Measurements from ENCODE around the gene NAV3. TPM values are rescaled to one million over a fixed set of nuclear protein-coding genes. Genes with fewer than 3 reads are reported as not detected.

NAV3 gene
- total RNA-seq, 2 donors from 2014 or later = 0.20 to 1.9 TPM

GRCh38 chr12:78187741-78188140 is 357.0 kb downstream of the NAV3 start:
- no peak overlapping the region for H3K27ac ChIP-seq (ENCODE audit: low read depth, low read length)
- H3K4me1 Mint-ChIP-seq = peaks cover 14% of the 10 kb centered on the region
- no peaks in the 10 kb centered on the region for H3K4me1 ChIP-seq (ENCODE audit: control insufficient read depth, insufficient read depth, low read length)
- H3K27me3 Mint-ChIP-seq (ENCODE audit: insufficient read depth) = no peaks in the 10 kb centered on the region
- no peaks in the 10 kb centered on the region for H3K9me3 ChIP-seq (ENCODE audit: control insufficient read depth, low read length)
- H3K27me3 ChIP-seq (ENCODE audit: control insufficient read depth, insufficient read depth, low read length, poor library complexity, severe bottlenecking) = no peaks in the 10 kb centered on the region
- H3K36me3 ChIP-seq (ENCODE audit: control insufficient read depth, insufficient read depth, low read length) = no peaks in the 10 kb centered on the region
- no peak for TF ChIP-seq CTCF (conservative IDR thresholded peaks at IDR 0.05)
- H3K36me3 Mint-ChIP-seq (ENCODE audit: low read depth) = no peaks in the 10 kb centered on the region
- no peak overlapping the region for H3K9ac ChIP-seq (ENCODE audit: extremely low read depth, low read length, poor library complexity, severe bottlenecking)
- no peak for DNase-seq
- 70% methylated on average over 1 of the region's 2 CpGs; no CpG with 5 or more reads in 1 of the 2 experiments for WGBS, 2 experiments (ENCODE audit: insufficient coverage in 1 of 2, insufficient read length in 1 of 2)
- H3K9me3 Mint-ChIP-seq = no peaks in the 10 kb centered on the region
- no peak overlapping the region for H3K4me3 ChIP-seq (ENCODE audit: low read length)
- no peak overlapping the region for H3K27ac Mint-ChIP-seq
- no peak overlapping the region for H3K4me3 Mint-ChIP-seq

GRCh38 chr12:78189656-78190055 is 359.0 kb downstream of the NAV3 start:
- WGBS, 2 experiments (ENCODE audit: insufficient coverage in 1 of 2, insufficient read length in 1 of 2) = 83% methylated on average over 1 of the region's 2 CpGs; no CpG with 5 or more reads in 1 of the 2 experiments
- H3K9me3 ChIP-seq (ENCODE audit: control insufficient read depth, low read length) = no peaks in the 10 kb centered on the region
- Mint-ChIP-seq H3K27ac (no peak overlapping the region), H3K4me1 (peaks cover 7% of the 10 kb centered on the region), H3K27me3 (ENCODE audit: insufficient read depth) (no peaks in the 10 kb centered on the region), H3K36me3 (ENCODE audit: low read depth) (no peaks in the 10 kb centered on the region), H3K4me3 (no peak overlapping the region), H3K9me3 (no peaks in the 10 kb centered on the region)
- H3K9ac ChIP-seq (ENCODE audit: extremely low read depth, low read length, poor library complexity, severe bottlenecking) = no peak overlapping the region
- no peak overlapping the region for H3K4me3 ChIP-seq (ENCODE audit: low read length)
- no peaks in the 10 kb centered on the region for H3K4me1 ChIP-seq (ENCODE audit: control insufficient read depth, insufficient read depth, low read length)
- DNase-seq = no peak
- TF ChIP-seq CTCF (conservative IDR thresholded peaks at IDR 0.05) = no peak
- no peaks in the 10 kb centered on the region for H3K36me3 ChIP-seq (ENCODE audit: control insufficient read depth, insufficient read depth, low read length)
- no peak overlapping the region for H3K27ac ChIP-seq (ENCODE audit: low read depth, low read length)
- no peaks in the 10 kb centered on the region for H3K27me3 ChIP-seq (ENCODE audit: control insufficient read depth, insufficient read depth, low read length, poor library complexity, severe bottlenecking)

GRCh38 chr12:78191611-78192010 is 360.9 kb downstream of the NAV3 start:
- WGBS, 2 experiments (ENCODE audit: insufficient coverage in 1 of 2, insufficient read length in 1 of 2) = 50% methylated on average over 1 of the region's 1 CpG; no CpG with 5 or more reads in 1 of the 2 experiments
- H3K4me1 ChIP-seq (ENCODE audit: control insufficient read depth, insufficient read depth, low read length) = no peaks in the 10 kb centered on the region
- TF ChIP-seq CTCF (conservative IDR thresholded peaks at IDR 0.05) = no peak
- H3K27me3 ChIP-seq (ENCODE audit: control insufficient read depth, insufficient read depth, low read length, poor library complexity, severe bottlenecking) = no peaks in the 10 kb centered on the region
- Mint-ChIP-seq H3K27ac (no peak overlapping the region), H3K4me1 (peaks cover 6% of the 10 kb centered on the region), H3K4me3 (no peak overlapping the region), H3K36me3 (ENCODE audit: low read depth) (no peaks in the 10 kb centered on the region), H3K27me3 (ENCODE audit: insufficient read depth) (no peaks in the 10 kb centered on the region), H3K9me3 (no peaks in the 10 kb centered on the region)
- no peak overlapping the region for H3K9ac ChIP-seq (ENCODE audit: extremely low read depth, low read length, poor library complexity, severe bottlenecking)
- no peak overlapping the region for H3K4me3 ChIP-seq (ENCODE audit: low read length)
- no peaks in the 10 kb centered on the region for H3K36me3 ChIP-seq (ENCODE audit: control insufficient read depth, insufficient read depth, low read length)
- no peak for DNase-seq
- no peak overlapping the region for H3K27ac ChIP-seq (ENCODE audit: low read depth, low read length)
- H3K9me3 ChIP-seq (ENCODE audit: control insufficient read depth, low read length) = no peaks in the 10 kb centered on the region
